Chondrocyte (in vitro differentiated cells): ENCODE data around the gene EMC1. TPM values are rescaled to one million over a fixed set of nuclear protein-coding genes. Genes with fewer than 3 reads are reported as not detected.
"Not testable (repeated sequence)": the region's sequence is repeated elsewhere in the genome, so short reads cannot be mapped to it uniquely, and the experiment has no call there.

Experiments used
- DNase-seq: peaks from one replicate; pipeline ENCODE4 v3.0.0; 2021; ENCODE audit warnings: mixed read lengths, low spot score
- H3K27ac Mint-ChIP-seq: one replicate; pipeline ENCODE4 v1.8.0; 2021; ENCODE audit warnings: mild to moderate bottlenecking, moderate library complexity, mixed read lengths; ENCODE audit not compliant: unreplicated experiment
- H3K27me3 Mint-ChIP-seq: 2 replicates; pipeline ENCODE4 v1.8.0; 2021; ENCODE audit warnings: low read depth, mixed read lengths
- H3K36me3 Mint-ChIP-seq: 2 replicates; pipeline ENCODE4 v1.8.0; 2021; ENCODE audit warnings: low read depth, mixed read lengths
- H3K4me1 Mint-ChIP-seq: 2 replicates; pipeline ENCODE4 v1.8.0; 2021; ENCODE audit warnings: low read depth, mild to moderate bottlenecking, mixed read lengths
- H3K4me3 Mint-ChIP-seq: one replicate; pipeline ENCODE4 v1.8.0; 2021; ENCODE audit warnings: mild to moderate bottlenecking, moderate library complexity, mixed read lengths; ENCODE audit not compliant: unreplicated experiment
- H3K9me3 Mint-ChIP-seq: 2 replicates; pipeline ENCODE4 v1.8.0; 2021; ENCODE audit warnings: low read depth, mixed read lengths
- total RNA-seq: library from RNA; stranded (reverse); gene quantifications from 3 replicates; pipeline ENCODE4 v1.2.1, GENCODE V29; 2021
- TF ChIP-seq, protein P1 (sequence below): fragments of 200-600 bp; sonication (generic); IDR thresholded peaks from 2 replicates; pipeline ENCODE4 v1.5.0; 2021; ENCODE audit warnings: antibody characterized with exemption, mild to moderate bottlenecking, moderate library complexity

EMC1 gene
- total RNA-seq, 1 donor from 2014 or later: 51.9 TPM

DNA sequence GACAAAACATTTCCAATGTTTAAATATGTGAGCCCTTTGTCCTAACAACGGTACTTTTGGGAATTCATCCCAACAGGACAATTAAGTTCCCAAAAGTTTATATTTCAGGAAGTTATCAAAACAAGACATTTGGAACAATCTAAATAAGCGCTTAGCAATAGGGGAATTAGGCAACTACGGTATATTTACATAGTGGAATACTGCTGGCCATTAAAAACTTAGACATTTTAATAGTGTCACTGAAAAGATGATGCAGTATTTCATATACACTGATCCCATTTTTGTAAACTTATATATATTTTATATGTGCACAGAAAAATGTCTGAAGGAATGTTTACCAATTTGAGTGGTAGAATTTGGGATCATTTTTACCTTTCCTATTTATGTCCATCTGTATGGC, 62.1 kb downstream of the EMC1 start:
- Mint-ChIP-seq H3K9me3 (no peaks in the 10 kb centered on the region), H3K36me3 (peaks cover 61% of the 10 kb centered on the region)

DNA sequence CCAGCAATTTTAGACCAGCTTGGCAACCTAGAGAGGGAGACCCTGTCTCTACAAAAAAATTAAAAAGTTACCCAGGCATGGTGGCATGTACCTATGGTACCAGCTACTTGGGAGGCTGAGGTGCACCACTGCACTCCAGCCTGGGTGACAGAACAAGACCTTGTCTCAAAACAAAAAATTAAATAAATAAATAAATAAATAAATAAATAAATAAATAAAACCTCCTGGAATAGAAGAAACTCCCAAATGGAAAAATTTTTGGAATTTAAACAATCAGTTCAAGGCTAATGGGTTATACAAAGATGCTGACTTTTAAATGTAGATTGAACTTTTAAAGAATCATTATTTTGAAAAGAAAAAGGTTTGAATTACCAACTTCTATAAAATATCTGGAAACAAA, 63.5 kb downstream of the EMC1 start:
- Mint-ChIP-seq H3K9me3 (no peaks in the 10 kb centered on the region), H3K36me3 (peaks cover 57% of the 10 kb centered on the region), H3K4me3 (no peak overlapping the region), H3K27me3 (no peaks in the 10 kb centered on the region), H3K4me1 (no peaks in the 10 kb centered on the region), H3K27ac (no peak overlapping the region)
- TF ChIP-seq, protein P1, sequence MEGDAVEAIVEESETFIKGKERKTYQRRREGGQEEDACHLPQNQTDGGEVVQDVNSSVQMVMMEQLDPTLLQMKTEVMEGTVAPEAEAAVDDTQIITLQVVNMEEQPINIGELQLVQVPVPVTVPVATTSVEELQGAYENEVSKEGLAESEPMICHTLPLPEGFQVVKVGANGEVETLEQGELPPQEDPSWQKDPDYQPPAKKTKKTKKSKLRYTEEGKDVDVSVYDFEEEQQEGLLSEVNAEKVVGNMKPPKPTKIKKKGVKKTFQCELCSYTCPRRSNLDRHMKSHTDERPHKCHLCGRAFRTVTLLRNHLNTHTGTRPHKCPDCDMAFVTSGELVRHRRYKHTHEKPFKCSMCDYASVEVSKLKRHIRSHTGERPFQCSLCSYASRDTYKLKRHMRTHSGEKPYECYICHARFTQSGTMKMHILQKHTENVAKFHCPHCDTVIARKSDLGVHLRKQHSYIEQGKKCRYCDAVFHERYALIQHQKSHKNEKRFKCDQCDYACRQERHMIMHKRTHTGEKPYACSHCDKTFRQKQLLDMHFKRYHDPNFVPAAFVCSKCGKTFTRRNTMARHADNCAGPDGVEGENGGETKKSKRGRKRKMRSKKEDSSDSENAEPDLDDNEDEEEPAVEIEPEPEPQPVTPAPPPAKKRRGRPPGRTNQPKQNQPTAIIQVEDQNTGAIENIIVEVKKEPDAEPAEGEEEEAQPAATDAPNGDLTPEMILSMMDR: no peak
- no peak for DNase-seq

More for the DNA sequence above, 62.1 kb downstream of the EMC1 start:
- no peak for DNase-seq
- Mint-ChIP-seq H3K27ac (no peak overlapping the region), H3K4me3 (no peak overlapping the region), H3K27me3 (no peaks in the 10 kb centered on the region), H3K4me1 (no peaks in the 10 kb centered on the region)
- TF ChIP-seq, protein P1: no peak

DNA sequence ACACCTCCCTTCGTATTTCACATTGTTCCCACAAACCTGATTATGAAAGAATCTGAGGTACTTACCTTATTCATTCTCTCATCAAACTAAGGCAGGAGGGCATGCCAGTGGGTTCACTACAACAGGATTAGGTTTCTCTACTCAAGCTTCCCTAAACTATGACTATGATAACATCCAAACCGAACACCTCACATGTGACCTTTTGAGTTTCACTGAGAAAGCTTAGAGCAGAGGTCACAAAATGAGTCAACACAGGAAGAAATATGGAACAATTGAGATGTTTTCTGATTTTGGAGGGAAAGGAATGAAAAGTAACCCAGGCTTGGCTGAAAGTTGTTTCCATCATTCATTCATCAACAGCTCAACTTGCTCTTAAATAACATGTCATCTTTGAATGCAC, 65.3 kb downstream of the EMC1 start:
- Mint-ChIP-seq H3K9me3 (no peaks in the 10 kb centered on the region), H3K4me1 (no peaks in the 10 kb centered on the region)

DNA sequence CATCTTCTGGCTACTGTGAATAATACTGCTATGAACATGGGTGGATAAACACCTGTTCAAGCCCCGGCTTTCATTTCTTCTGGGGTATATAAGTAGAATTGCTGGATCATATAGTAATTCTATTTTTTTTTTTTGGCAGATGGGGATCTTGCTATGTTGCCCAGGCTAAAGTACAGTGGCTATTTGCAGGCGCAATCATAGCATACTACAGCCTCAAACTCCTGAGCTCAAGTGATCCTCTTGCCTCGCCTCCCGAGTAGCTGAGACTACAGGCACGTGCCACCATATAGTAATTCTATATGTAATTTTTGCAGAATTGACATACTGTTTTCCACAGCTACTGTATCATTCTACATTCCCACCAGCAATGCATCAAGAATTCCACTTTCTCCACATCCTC, 69.1 kb downstream of the EMC1 start:
- Mint-ChIP-seq H3K9me3 (no peaks in the 10 kb centered on the region), H3K27ac (no peak overlapping the region), H3K4me1 (no peaks in the 10 kb centered on the region), H3K27me3 (no peaks in the 10 kb centered on the region), H3K36me3 (peaks cover 48% of the 10 kb centered on the region), H3K4me3 (no peak overlapping the region)
- TF ChIP-seq, protein P1: no peak
- no peak for DNase-seq

More for the DNA sequence above, 65.3 kb downstream of the EMC1 start:
- Mint-ChIP-seq H3K4me3 (no peak overlapping the region), H3K27me3 (no peaks in the 10 kb centered on the region), H3K27ac (no peak overlapping the region), H3K36me3 (peaks cover 52% of the 10 kb centered on the region)
- TF ChIP-seq, protein P1: no peak
- DNase-seq: no peak

DNA sequence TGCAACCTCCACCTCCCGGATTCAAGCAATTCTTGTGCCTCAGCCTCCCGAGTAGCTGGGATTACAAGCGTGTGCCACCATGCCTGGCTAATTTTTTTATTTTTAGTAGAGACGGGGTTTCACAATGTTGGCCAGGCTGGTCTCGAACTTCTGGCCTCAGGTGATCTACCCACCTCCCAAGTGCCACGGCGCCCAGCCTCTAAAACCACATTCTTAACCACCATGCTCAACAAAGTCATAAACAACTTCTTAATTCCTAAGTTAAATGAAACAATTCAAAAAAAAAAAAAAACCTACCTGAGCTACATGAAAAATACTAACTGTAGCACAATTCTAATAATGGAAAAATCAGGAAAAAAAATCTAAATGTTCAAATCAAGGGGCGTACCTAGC, 71.1 kb downstream of the EMC1 start:
- peaks cover 46% of the 10 kb centered on the region for H3K36me3 Mint-ChIP-seq
- H3K27ac Mint-ChIP-seq: not testable (repeated sequence)

DNA sequence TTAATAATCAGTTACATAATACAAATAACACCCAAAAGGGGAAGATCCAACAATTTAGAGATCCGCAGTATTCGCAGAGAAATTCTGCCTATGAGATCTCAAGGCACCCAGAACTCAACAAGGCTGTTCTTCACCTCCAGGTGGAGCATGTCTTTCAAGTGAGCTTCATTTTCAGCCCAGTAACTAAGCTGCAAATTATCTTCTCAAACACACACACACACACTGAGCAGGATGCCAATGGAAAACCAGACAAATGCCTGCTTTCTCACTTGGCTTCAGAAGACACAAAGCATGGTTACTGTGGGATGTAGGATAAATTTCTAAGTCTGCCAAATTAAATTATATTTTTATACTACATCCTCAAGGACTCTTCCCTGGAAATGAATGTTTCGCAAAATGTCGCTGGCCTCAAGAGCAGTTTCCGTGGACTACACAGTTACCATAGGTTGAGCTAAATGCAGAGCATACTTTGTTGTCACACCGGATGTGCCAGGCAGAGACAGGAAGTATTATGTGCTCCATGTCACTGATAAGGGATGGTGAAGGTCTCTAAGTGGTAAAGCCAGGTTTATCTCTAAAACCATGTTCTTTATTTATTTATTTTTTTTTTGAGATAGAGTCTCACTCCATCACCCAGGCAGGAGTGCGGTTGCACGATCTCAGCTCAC, 71.6 kb downstream of the EMC1 start:
- Mint-ChIP-seq H3K36me3 (peaks cover 44% of the 10 kb centered on the region), H3K4me1 (no peaks in the 10 kb centered on the region), H3K9me3 (no peaks in the 10 kb centered on the region), H3K4me3 (no peak overlapping the region), H3K27ac (no peak overlapping the region), H3K27me3 (no peaks in the 10 kb centered on the region)
- no peak for DNase-seq
- TF ChIP-seq, protein P1: peak; percentile 65

More for the DNA sequence above, 71.1 kb downstream of the EMC1 start:
- not testable (repeated sequence) for H3K9me3 Mint-ChIP-seq, H3K4me3 Mint-ChIP-seq, DNase-seq, H3K27me3 Mint-ChIP-seq, H3K4me1 Mint-ChIP-seq
